A673 (cell line): Measurements from ENCODE around the gene UCK2. TPM values are rescaled to one million over a fixed set of nuclear protein-coding genes. Genes with fewer than 3 reads are reported as not detected.

Experiments
- BruUV-seq: library from RNA; stranded (reverse); fragments of 400-500 nt; replicated peaks from 2 replicates; lab custom pipeline; 2021; lab: Mats Ljungman, UMichigan
- CTCF ChIA-PET: fragments of 300-600 bp; sonication (Branson Sonifier 250); formaldehyde crosslinking; loops from one replicate; lab custom pipeline; 2022; ENCODE audit warnings: antibody characterized with exemption; lab: Charles Lee
- POLR2A ChIA-PET: fragments of 300-600 bp; sonication (Branson Sonifier 250); formaldehyde crosslinking; loops from one replicate; lab custom pipeline; 2022; ENCODE audit warnings: antibody characterized with exemption; ENCODE audit not compliant: low non-redundant PET; lab: Charles Lee
- DNase-seq: peaks from one replicate; pipeline ENCODE4 v3.0.0-alpha.2; 2015; ENCODE audit warnings: low spot score
- H3K27ac ChIP-seq: fragments of 200-600 bp; sonication (generic); 2 replicates; pipeline ENCODE4 v1.5.1; 2016; ENCODE audit warnings: mixed run types, low read depth, mild to moderate bottlenecking, mixed read lengths, antibody characterized with exemption, low read length; ENCODE audit not compliant: poor library complexity, severe bottlenecking
- H3K27me3 ChIP-seq: fragments of 200-600 bp; sonication (generic); replicated peaks from 2 replicates; pipeline ENCODE4 v1.6.1; 2017; ENCODE audit warnings: mixed run types, low read depth, mild to moderate bottlenecking, mixed read lengths, antibody characterized with exemption, low read length; ENCODE audit not compliant: insufficient read depth, poor library complexity
- H3K36me3 ChIP-seq: fragments of 200-600 bp; sonication (generic); 2 replicates; pipeline ENCODE4 v1.6.1; 2016; ENCODE audit warnings: mixed run types, mild to moderate bottlenecking, mixed read lengths, antibody characterized with exemption, low read length; ENCODE audit not compliant: insufficient read depth, poor library complexity, severe bottlenecking
- H3K4me1 ChIP-seq: fragments of 200-600 bp; sonication (generic); 2 replicates; pipeline ENCODE4 v1.6.1; 2017; ENCODE audit warnings: mixed run types, mild to moderate bottlenecking, mixed read lengths, antibody characterized with exemption, low read length; ENCODE audit not compliant: insufficient read depth, poor library complexity, severe bottlenecking
- H3K4me3 ChIP-seq: fragments of 200-600 bp; sonication (generic); 2 replicates; pipeline ENCODE4 v1.5.1; 2016; ENCODE audit warnings: low read depth, mixed run types, mild to moderate bottlenecking, mixed read lengths, low read length; ENCODE audit not compliant: poor library complexity, severe bottlenecking
- H3K9me3 ChIP-seq: fragments of 200-600 bp; sonication (generic); 2 replicates; pipeline ENCODE4 v1.6.1; 2016; ENCODE audit warnings: mixed run types, low read depth, mild to moderate bottlenecking, mixed read lengths, antibody characterized with exemption, low read length; ENCODE audit not compliant: poor library complexity, severe bottlenecking
- CTCF ChIP-seq: fragments of 300-800, 200-600 bp; sonication (generic); conservative IDR thresholded peaks from 2 replicates; pipeline ENCODE4 v1.5.1; 2017; ENCODE audit warnings: low read depth, mild to moderate bottlenecking, antibody characterized with exemption, low read length, moderate library complexity, mixed read lengths
- EZH2 ChIP-seq: fragments of 200-600 bp; sonication (generic); IDR thresholded peaks from 2 replicates; pipeline ENCODE4 v1.6.1; 2017; ENCODE audit warnings: borderline replicate concordance, low read depth, mild to moderate bottlenecking, mixed read lengths, antibody characterized with exemption, low read length; ENCODE audit not compliant: poor library complexity, severe bottlenecking
- intact Hi-C: fragments of 100-400 bp; cut with micrococcal nuclease; formaldehyde crosslinking; loops from one replicate; pipeline ENCODE4 v1.10.0; 2022; ENCODE audit not compliant: unreplicated experiment
- total RNA-seq: library from RNA; stranded (reverse); gene quantifications from 2 replicates; pipeline ENCODE4 v1.2.3, GENCODE V29; 2021

The UCK2 gene
- total RNA-seq, 1 experiment from 2014 or later = 78.7 TPM

- intact Hi-C loops = loop anchor here (2.0 to 10.0 kb wide), 3 partner anchors 239 to 1132 kb away; partner anchors contain the start of gene FAM78B
- H3K4me1 ChIP-seq = no peaks in the 10 kb centered on the region
- ChIA-PET CTCF (interaction anchor here (1.7 kb wide), 1 partner anchor 553 kb away, joined by 14 read pairs; no protein-coding TSS in a partner anchor), POLR2A (no interaction called here)
- no peaks in the 10 kb centered on the region for H3K9me3 ChIP-seq
- no peaks in the 10 kb centered on the region for H3K27me3 ChIP-seq
- H3K36me3 ChIP-seq = no peaks in the 10 kb centered on the region
- no peak for DNase-seq
- no TSS peak for BruUV-seq
- TF ChIP-seq CTCF (no peak), EZH2 (no peak)
- H3K27ac ChIP-seq = no peak overlapping the region
- no peak overlapping the region for H3K4me3 ChIP-seq
Measured at GRCh38 chr1:165925498-165926079, 98.2 kb downstream of the UCK2 start.

- CTCF ChIA-PET = no interaction called here
- no peak overlapping the region for H3K4me3 ChIP-seq
- no peaks in the 10 kb centered on the region for H3K9me3 ChIP-seq
- no peak for DNase-seq
- H3K36me3 ChIP-seq = no peaks in the 10 kb centered on the region
- H3K27me3 ChIP-seq = no peaks in the 10 kb centered on the region
- TF ChIP-seq EZH2 = no peak
- no peak for TF ChIP-seq CTCF
- H3K4me1 ChIP-seq = no peaks in the 10 kb centered on the region
- no TSS peak for BruUV-seq
- intact Hi-C loops = loop anchor here (5.0 to 10.0 kb wide), 2 partner anchors 238 to 1130 kb away; partner anchors contain the start of gene FAM78B
- POLR2A ChIA-PET = no interaction called here
- no peak overlapping the region for H3K27ac ChIP-seq
Measured at GRCh38 chr1:165927169-165927568, 99.8 kb downstream of the UCK2 start.

- CTCF ChIA-PET = no interaction called here
Measured at GRCh38 chr1:165928075-165928731, 100.8 kb downstream of the UCK2 start.

More at GRCh38 chr1:165928075-165928731, 100.8 kb downstream of the UCK2 start:
- BruUV-seq = no TSS peak
- no peaks in the 10 kb centered on the region for H3K36me3 ChIP-seq
- no peaks in the 10 kb centered on the region for H3K4me1 ChIP-seq
- H3K27me3 ChIP-seq = no peaks in the 10 kb centered on the region
- intact Hi-C loops = loop anchor here (1.0 to 10.0 kb wide), 4 partner anchors 237 to 1129 kb away; partner anchors contain the start of gene FAM78B
- TF ChIP-seq CTCF = peak; percentile 81
- no peak for TF ChIP-seq EZH2
- POLR2A ChIA-PET = no interaction called here
- no peaks in the 10 kb centered on the region for H3K9me3 ChIP-seq
- no peak overlapping the region for H3K27ac ChIP-seq
- no peak overlapping the region for H3K4me3 ChIP-seq
- DNase-seq = peak; percentile 77
